Smooth muscle cell (in vitro differentiated cells): Measurements from ENCODE around the gene ETS1. TPM values are rescaled to one million over a fixed set of nuclear protein-coding genes. Genes with fewer than 3 reads are reported as not detected.

Source experiments
- DNase-seq: peaks from one replicate; lab custom pipeline; 2025; ENCODE audit not compliant: unreplicated experiment; lab: John Stamatoyannopoulos, UW
- H2AFZ ChIP-seq: fragments of 200-600 bp; sonication (generic); 2 replicates; pipeline ENCODE4 v1.6.0; 2016; ENCODE audit warnings: antibody characterized with exemption, low read depth, mild to moderate bottlenecking
- H3F3A ChIP-seq: fragments of 200-600 bp; sonication (generic); 2 replicates; pipeline ENCODE4 v1.6.0; 2017; ENCODE audit warnings: antibody characterized with exemption, low read depth
- H3K27ac ChIP-seq: fragments of 200-600 bp; sonication (generic); 2 replicates; pipeline ENCODE4 v1.5.1; 2016; ENCODE audit warnings: low read depth, mild to moderate bottlenecking
- H3K27me3 ChIP-seq: fragments of 200-600 bp; sonication (generic); 2 replicates; pipeline ENCODE4 v1.6.1; 2016; ENCODE audit warnings: low read depth, mild to moderate bottlenecking
- H3K36me3 ChIP-seq: fragments of 200-600 bp; sonication (generic); 2 replicates; pipeline ENCODE4 v1.5.1; 2016; ENCODE audit warnings: low read depth
- H3K4me1 ChIP-seq: fragments of 200-600 bp; sonication (generic); 2 replicates; pipeline ENCODE4 v1.5.1; 2016; ENCODE audit warnings: low read depth
- H3K4me2 ChIP-seq: fragments of 200-600 bp; sonication (generic); 2 replicates; pipeline ENCODE4 v1.6.0; 2016; ENCODE audit warnings: mild to moderate bottlenecking
- H3K4me3 ChIP-seq: fragments of 200-600 bp; sonication (generic); 2 replicates; pipeline ENCODE4 v1.5.1; 2016; ENCODE audit warnings: mild to moderate bottlenecking
- H3K79me2 ChIP-seq: fragments of 200-600 bp; sonication (generic); 2 replicates; pipeline ENCODE4 v1.6.0; 2016; ENCODE audit warnings: low read depth, mild to moderate bottlenecking
- H3K9ac ChIP-seq: fragments of 200-600 bp; sonication (generic); 2 replicates; pipeline ENCODE4 v1.6.0; 2016; ENCODE audit warnings: low read depth
- H3K9me3 ChIP-seq: fragments of 200-600 bp; sonication (generic); replicated peaks from 2 replicates; pipeline ENCODE4 v1.5.1; 2016; ENCODE audit warnings: low read depth
- H4K20me1 ChIP-seq: fragments of 200-600 bp; sonication (generic); 2 replicates; pipeline ENCODE4 v1.6.0; 2016; ENCODE audit warnings: low read depth
- CTCF ChIP-seq: fragments of 200-600 bp; sonication (generic); IDR thresholded peaks from 2 replicates; pipeline ENCODE4 v1.5.1; 2017; ENCODE audit warnings: borderline replicate concordance, mild to moderate bottlenecking, antibody characterized with exemption; ENCODE audit not compliant: insufficient read depth, poor library complexity, severe bottlenecking
- WGBS: methylation state at CpG from one replicate; pipeline ENCODE4 v1.1.7; 2016; ENCODE audit warnings: low lambda C conversion rate; 5-methylcytosine and 5-hydroxymethylcytosine counted together
- polyA plus RNA-seq: library from polyadenylated mRNA; unstranded; fragments of >200 nt; fragmentation: Nextera tagmentation; extraction: Ambion mirVana; gene quantifications from 2 replicates; pipeline ENCODE4 v1.2.1, GENCODE V29; 2016
- total RNA-seq: library from RNA; depleted of rRNA; stranded (reverse); fragments of >200 nt; gene quantifications from 2 replicates; pipeline ENCODE4 v1.2.3, GENCODE V29; 2014

Gene ETS1
- total and polyA plus RNA-seq, 2 experiments from 2014 or later: 4.1 to 22.8 TPM

GRCh38 chr11:128480066-128480465 is 107.3 kb downstream of the ETS1 start:
- no peak overlapping the region for H3K9ac ChIP-seq
- no peak overlapping the region for H2AFZ ChIP-seq
- no peak for DNase-seq
- H3K4me2 ChIP-seq: no peak overlapping the region
- TF ChIP-seq CTCF: no peak
- H3K27me3 ChIP-seq: no peaks in the 10 kb centered on the region
- H3K4me3 ChIP-seq: no peak overlapping the region
- H3K9me3 ChIP-seq: no peaks in the 10 kb centered on the region
- H3F3A ChIP-seq: peaks cover 10% of the 10 kb centered on the region
- no peaks in the 10 kb centered on the region for H4K20me1 ChIP-seq
- H3K4me1 ChIP-seq: peaks cover 2% of the 10 kb centered on the region
- no peak overlapping the region for H3K27ac ChIP-seq
- WGBS: 88% methylated on average over 14 of the region's 14 CpGs
- peaks cover 12% of the 10 kb centered on the region for H3K79me2 ChIP-seq
- H3K36me3 ChIP-seq: peaks cover 10% of the 10 kb centered on the region

DNA sequence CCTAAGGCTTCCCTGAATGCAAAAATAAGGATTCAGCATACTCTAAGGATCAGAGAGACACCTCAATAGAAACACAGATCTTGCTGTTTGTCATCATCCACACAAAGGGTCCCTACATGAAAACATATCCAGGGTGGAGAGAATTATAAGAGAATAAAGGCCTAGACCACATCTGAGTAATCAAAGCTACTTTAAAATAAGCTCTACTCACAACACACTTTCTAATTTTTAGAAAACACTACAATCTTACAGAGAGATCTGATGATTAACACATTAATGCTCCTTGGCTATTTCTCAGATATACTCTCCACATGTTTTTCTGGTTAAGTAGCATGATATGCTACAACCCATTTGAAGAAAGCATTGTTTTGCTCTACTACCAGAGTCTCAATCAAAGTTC is 108.2 kb downstream of the ETS1 start:
- TF ChIP-seq CTCF: no peak
- Histone ChIP-seq H3K27ac (no peak overlapping the region), H3K4me1 (peaks cover 11% of the 10 kb centered on the region)

GRCh38 chr11:128478305-128478704 is 109.1 kb downstream of the ETS1 start:
- Histone ChIP-seq H3K4me1 (peaks cover 15% of the 10 kb centered on the region), H4K20me1 (no peaks in the 10 kb centered on the region)

More for the DNA sequence above, 108.2 kb downstream of the ETS1 start:
- Histone ChIP-seq H3K36me3 (peaks cover 9% of the 10 kb centered on the region), H3K9ac (no peak overlapping the region), H3K79me2 (peaks cover 12% of the 10 kb centered on the region), H4K20me1 (no peaks in the 10 kb centered on the region), H3K27me3 (no peaks in the 10 kb centered on the region), H2AFZ (no peak overlapping the region), H3F3A (peaks cover 10% of the 10 kb centered on the region), H3K4me3 (no peak overlapping the region), H3K9me3 (no peaks in the 10 kb centered on the region), H3K4me2 (no peak overlapping the region)
- no peak for DNase-seq

More at GRCh38 chr11:128478305-128478704, 109.1 kb downstream of the ETS1 start:
- H3K9me3 ChIP-seq: no peaks in the 10 kb centered on the region
- H3K4me3 ChIP-seq: no peak overlapping the region
- no peak for TF ChIP-seq CTCF
- peaks cover 12% of the 10 kb centered on the region for H3K79me2 ChIP-seq
- no peak overlapping the region for H2AFZ ChIP-seq
- no peak overlapping the region for H3K9ac ChIP-seq
- peaks cover 5% of the 10 kb centered on the region for H3K36me3 ChIP-seq
- H3K27ac ChIP-seq: no peak overlapping the region
- peaks cover 6% of the 10 kb centered on the region for H3F3A ChIP-seq
- H3K27me3 ChIP-seq: no peaks in the 10 kb centered on the region
- no peak overlapping the region for H3K4me2 ChIP-seq
- no peak for DNase-seq
